Neural cell (in vitro differentiated cells): ENCODE measurements around the gene CEP126.

Experiments
- EP300 ChIP-seq: fragments of 450-650 bp; conservative IDR thresholded peaks from 2 replicates; pipeline ENCODE4 v1.6.1; 2014; ENCODE audit warnings: antibody characterized with exemption, mild to moderate bottlenecking, moderate library complexity; ENCODE audit not compliant: poor library complexity, severe bottlenecking
- EZH2 ChIP-seq: fragments of 200-600, 300-800 bp; shearing (Covaris generic), sonication (generic); IDR thresholded peaks from 2 replicates; pipeline ENCODE4 v1.6.1; 2014; ENCODE audit warnings: antibody characterized with exemption, low read length, borderline replicate concordance, mild to moderate bottlenecking; ENCODE audit not compliant: insufficient read depth, poor library complexity, severe bottlenecking
- MXI1 ChIP-seq: fragments of 450-650 bp; conservative IDR thresholded peaks from 2 replicates; pipeline ENCODE4 v1.6.1; 2014; ENCODE audit warnings: antibody characterized with exemption, mild to moderate bottlenecking; ENCODE audit not compliant: poor library complexity, severe bottlenecking
- POLR2AphosphoS5 ChIP-seq: IDR thresholded peaks from 2 replicates; pipeline ENCODE4 v1.6.1; 2012
- RAD21 ChIP-seq: fragments of 450-650 bp; conservative IDR thresholded peaks from 2 replicates; pipeline ENCODE4 v1.6.1; 2014; ENCODE audit warnings: antibody characterized with exemption, mild to moderate bottlenecking, moderate library complexity
- REST ChIP-seq: IDR thresholded peaks from 2 replicates; pipeline ENCODE4 v1.6.1; 2012; ENCODE audit warnings: borderline replicate concordance
- SMC3 ChIP-seq: fragments of 450-650 bp; conservative IDR thresholded peaks from 2 replicates; pipeline ENCODE4 v1.6.1; 2014; ENCODE audit warnings: antibody characterized with exemption, mild to moderate bottlenecking, moderate library complexity; ENCODE audit not compliant: poor library complexity
- TF ChIP-seq, protein P1 (sequence below): fragments of 450-650 bp; IDR thresholded peaks from 2 replicates; pipeline ENCODE4 v1.5.1; 2014; ENCODE audit warnings: antibody characterized with exemption, mild to moderate bottlenecking, moderate library complexity; ENCODE audit not compliant: poor library complexity, severe bottlenecking

- TF ChIP-seq, protein P1, sequence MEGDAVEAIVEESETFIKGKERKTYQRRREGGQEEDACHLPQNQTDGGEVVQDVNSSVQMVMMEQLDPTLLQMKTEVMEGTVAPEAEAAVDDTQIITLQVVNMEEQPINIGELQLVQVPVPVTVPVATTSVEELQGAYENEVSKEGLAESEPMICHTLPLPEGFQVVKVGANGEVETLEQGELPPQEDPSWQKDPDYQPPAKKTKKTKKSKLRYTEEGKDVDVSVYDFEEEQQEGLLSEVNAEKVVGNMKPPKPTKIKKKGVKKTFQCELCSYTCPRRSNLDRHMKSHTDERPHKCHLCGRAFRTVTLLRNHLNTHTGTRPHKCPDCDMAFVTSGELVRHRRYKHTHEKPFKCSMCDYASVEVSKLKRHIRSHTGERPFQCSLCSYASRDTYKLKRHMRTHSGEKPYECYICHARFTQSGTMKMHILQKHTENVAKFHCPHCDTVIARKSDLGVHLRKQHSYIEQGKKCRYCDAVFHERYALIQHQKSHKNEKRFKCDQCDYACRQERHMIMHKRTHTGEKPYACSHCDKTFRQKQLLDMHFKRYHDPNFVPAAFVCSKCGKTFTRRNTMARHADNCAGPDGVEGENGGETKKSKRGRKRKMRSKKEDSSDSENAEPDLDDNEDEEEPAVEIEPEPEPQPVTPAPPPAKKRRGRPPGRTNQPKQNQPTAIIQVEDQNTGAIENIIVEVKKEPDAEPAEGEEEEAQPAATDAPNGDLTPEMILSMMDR = no peak
- no peak for TF ChIP-seq REST
- TF ChIP-seq EP300 = no peak
- TF ChIP-seq MXI1 = no peak
- TF ChIP-seq RAD21 = no peak
- no peak for TF ChIP-seq SMC3
- no peak for TF ChIP-seq EZH2
- TF ChIP-seq POLR2AphosphoS5 = no peak
Measured at GRCh38 chr11:101917226-101917625, 2.4 kb downstream of the CEP126 start.
